Testis (tissue), 2 donors: ENCODE data around the gene PDE6H.

Experiments
- CTCF ChIP-seq, 3 experiments: fragments of 450-650 bp in 2 of 3; fragments of 200-600 bp in 1 of 3; sonication (generic) in 1 of 3; IDR thresholded peaks; one replicate each; pipeline ENCODE4 v1.5.1; 2016 to 2019; ENCODE audit warnings: antibody characterized with exemption in 3 of 3, mild to moderate bottlenecking in 2 of 3, moderate library complexity in 1 of 3
- POLR2A ChIP-seq: fragments of 450-650 bp; IDR thresholded peaks from one replicate; pipeline ENCODE4 v1.6.1; 2017; ENCODE audit warnings: antibody characterized with exemption, mild to moderate bottlenecking, moderate library complexity

- no peak for TF ChIP-seq POLR2A
- TF ChIP-seq CTCF (IDR thresholded peaks at IDR 0.05), result no peak
Measured at GRCh38 chr12:14993537-14994266, 20.9 kb downstream of the PDE6H start.
